ENCODE results near the gene FAM43A. TPM values are rescaled to one million over a fixed set of nuclear protein-coding genes. Genes with fewer than 3 reads are reported as not detected.

Gene FAM43A
- total RNA-seq, 2 experiments from 2014 or later = 3.3 to 3.9 TPM

- peak overlapping the region; percentile 72 for H3K27ac Mint-ChIP-seq
- peaks cover 19% of the 10 kb centered on the region for H3K27me3 Mint-ChIP-seq
- DNase-seq (no peak), ATAC-seq (peak; percentile 34)
- H3K4me3 Mint-ChIP-seq = peak overlapping the region; percentile 80
- CTCF ChIA-PET = interaction anchor here (0.6 to 8.8 kb wide), 3 partner anchors 13 to 565 kb away, joined by 3 to 199 read pairs (median 8); partner anchors contain the start of gene LSG1
- TF ChIP-seq, protein P1, sequence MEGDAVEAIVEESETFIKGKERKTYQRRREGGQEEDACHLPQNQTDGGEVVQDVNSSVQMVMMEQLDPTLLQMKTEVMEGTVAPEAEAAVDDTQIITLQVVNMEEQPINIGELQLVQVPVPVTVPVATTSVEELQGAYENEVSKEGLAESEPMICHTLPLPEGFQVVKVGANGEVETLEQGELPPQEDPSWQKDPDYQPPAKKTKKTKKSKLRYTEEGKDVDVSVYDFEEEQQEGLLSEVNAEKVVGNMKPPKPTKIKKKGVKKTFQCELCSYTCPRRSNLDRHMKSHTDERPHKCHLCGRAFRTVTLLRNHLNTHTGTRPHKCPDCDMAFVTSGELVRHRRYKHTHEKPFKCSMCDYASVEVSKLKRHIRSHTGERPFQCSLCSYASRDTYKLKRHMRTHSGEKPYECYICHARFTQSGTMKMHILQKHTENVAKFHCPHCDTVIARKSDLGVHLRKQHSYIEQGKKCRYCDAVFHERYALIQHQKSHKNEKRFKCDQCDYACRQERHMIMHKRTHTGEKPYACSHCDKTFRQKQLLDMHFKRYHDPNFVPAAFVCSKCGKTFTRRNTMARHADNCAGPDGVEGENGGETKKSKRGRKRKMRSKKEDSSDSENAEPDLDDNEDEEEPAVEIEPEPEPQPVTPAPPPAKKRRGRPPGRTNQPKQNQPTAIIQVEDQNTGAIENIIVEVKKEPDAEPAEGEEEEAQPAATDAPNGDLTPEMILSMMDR (IDR thresholded peaks at IDR 0.05) = no peak
- intact Hi-C loops (cut with micrococcal nuclease) = no loop called here
- peaks cover 50% of the 10 kb centered on the region for H3K4me1 Mint-ChIP-seq (ENCODE audit: low read depth)
- H3K9me3 Mint-ChIP-seq = no peaks in the 10 kb centered on the region
- POLR2A ChIA-PET = interaction anchor here (1.0 to 3.1 kb wide), 4 partner anchors 10 to 85 kb away, joined by 3 to 28 read pairs (median 10); partner anchors contain the start of gene LSG1
- no peaks in the 10 kb centered on the region for H3K36me3 Mint-ChIP-seq (ENCODE audit: low read depth)
Observed at GRCh38 chr3:194685065-194685717, 492 bp upstream of the FAM43A start.

DNA sequence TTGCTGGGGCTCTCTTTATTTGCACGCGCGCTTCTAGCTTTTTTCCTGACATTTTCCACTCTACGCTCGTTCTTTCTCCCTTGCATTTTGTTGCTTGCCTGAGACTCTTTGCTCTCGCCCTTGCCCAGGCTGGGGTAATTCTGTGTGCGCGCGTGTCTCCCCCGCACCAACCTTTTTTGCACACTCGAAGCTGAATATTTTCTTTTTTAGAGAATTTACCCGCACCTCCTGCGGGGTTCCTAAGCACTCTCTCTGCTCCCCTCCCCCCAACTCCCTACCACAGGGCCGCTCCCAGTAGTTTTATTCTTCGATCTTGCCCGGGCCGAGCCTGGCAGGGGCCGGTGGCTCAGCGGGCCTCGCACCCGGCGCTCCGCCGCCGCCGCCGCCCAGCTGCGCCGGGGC, 732 bp downstream of the FAM43A start:
- ChIA-PET POLR2A (interaction anchor here (0.8 to 3.1 kb wide), 8 partner anchors 11 to 846 kb away, joined by 3 to 28 read pairs (median 4); partner anchors contain the start of genes LSG1 and TMEM44), CTCF (interaction anchor here (0.7 to 8.8 kb wide), 14 partner anchors 13 to 584 kb away, joined by 3 to 199 read pairs (median 4); partner anchors contain the start of gene LSG1)
- no peak for DNase-seq
- H3K4me3 Mint-ChIP-seq = peak overlapping the region; percentile 80
- H3K9me3 Mint-ChIP-seq = no peaks in the 10 kb centered on the region
- intact Hi-C loops (cut with micrococcal nuclease) = no loop called here
- peak overlapping the region; percentile 35 for H3K27ac Mint-ChIP-seq
- H3K36me3 Mint-ChIP-seq (ENCODE audit: low read depth) = no peaks in the 10 kb centered on the region
- no peak for ATAC-seq
- TF ChIP-seq, protein P1 (IDR thresholded peaks at IDR 0.05) = no peak
- H3K4me1 Mint-ChIP-seq (ENCODE audit: low read depth) = peaks cover 55% of the 10 kb centered on the region
- peaks cover 14% of the 10 kb centered on the region for H3K27me3 Mint-ChIP-seq

- ChIA-PET CTCF (interaction anchor here (0.7 to 8.8 kb wide), 25 partner anchors 12 to 828 kb away, joined by 3 to 199 read pairs (median 3); partner anchors contain the start of genes LSG1, TMEM44 and XXYLT1), POLR2A (interaction anchor here (0.6 to 3.1 kb wide), 11 partner anchors 12 to 845 kb away, joined by 3 to 28 read pairs (median 4); partner anchors contain the start of genes LSG1 and TMEM44)
- intact Hi-C loops (cut with micrococcal nuclease) = no loop called here
- TF ChIP-seq, protein P1 (IDR thresholded peaks at IDR 0.05) = no peak
- Mint-ChIP-seq H3K36me3 (ENCODE audit: low read depth) (no peaks in the 10 kb centered on the region), H3K27ac (peak overlapping the region; percentile 80), H3K9me3 (no peaks in the 10 kb centered on the region), H3K4me1 (ENCODE audit: low read depth) (peaks cover 55% of the 10 kb centered on the region), H3K27me3 (peaks cover 14% of the 10 kb centered on the region), H3K4me3 (peak overlapping the region; percentile 80)
- ATAC-seq (peak; percentile 7), DNase-seq (peak; percentile 27)
Observed at GRCh38 chr3:194686816-194687637, 1.3 kb downstream of the FAM43A start.

DNA sequence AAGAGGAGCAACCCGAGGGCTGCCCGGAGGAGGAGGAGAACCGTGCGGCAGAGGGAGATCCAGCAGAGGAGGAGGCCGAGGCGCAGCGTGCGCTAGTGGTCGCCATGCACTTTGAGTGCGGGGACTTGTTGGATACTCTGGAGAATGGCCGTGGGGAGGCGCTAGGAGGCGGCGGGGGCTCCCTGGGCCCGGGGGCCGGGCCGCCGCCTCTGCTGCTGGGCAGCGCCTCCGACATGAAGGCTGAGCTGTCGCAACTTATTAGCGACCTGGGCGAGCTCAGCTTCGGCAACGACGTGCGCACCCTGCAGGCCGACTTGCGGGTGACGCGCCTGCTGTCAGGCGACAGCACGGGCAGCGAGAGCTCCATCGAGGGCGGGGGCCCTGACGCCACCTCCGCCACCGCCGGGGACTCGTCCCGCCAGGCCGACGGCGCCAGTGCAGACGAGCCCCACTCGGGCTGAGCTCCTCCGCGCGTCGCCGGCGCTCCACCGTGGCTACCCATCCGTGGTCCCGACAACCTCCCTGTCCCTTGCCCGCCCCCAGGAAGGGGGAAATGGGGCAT, 2.0 kb downstream of the FAM43A start:
- H3K27ac Mint-ChIP-seq = peak overlapping the region; percentile 80
- CTCF ChIA-PET = interaction anchor here (0.7 to 8.8 kb wide), 26 partner anchors 8 to 828 kb away, joined by 3 to 199 read pairs (median 3); partner anchors contain the start of genes LSG1, TMEM44 and XXYLT1
- intact Hi-C loops (cut with micrococcal nuclease) = no loop called here
- peaks cover 14% of the 10 kb centered on the region for H3K27me3 Mint-ChIP-seq
- ATAC-seq (peak; percentile 74), DNase-seq (peak; percentile 87)
- H3K4me3 Mint-ChIP-seq = peak overlapping the region; percentile 80
- H3K9me3 Mint-ChIP-seq = no peaks in the 10 kb centered on the region
- TF ChIP-seq, protein P1 (IDR thresholded peaks at IDR 0.05) = peak; percentile 73
- no peaks in the 10 kb centered on the region for H3K36me3 Mint-ChIP-seq (ENCODE audit: low read depth)
- H3K4me1 Mint-ChIP-seq (ENCODE audit: low read depth) = peaks cover 49% of the 10 kb centered on the region
- POLR2A ChIA-PET = interaction anchor here (0.6 to 3.1 kb wide), 8 partner anchors 12 to 573 kb away, joined by 3 to 28 read pairs (median 4); partner anchors contain the start of gene LSG1
